ENCODE measurements around the gene CD48. TPM values are rescaled to one million over a fixed set of nuclear protein-coding genes. Genes with fewer than 3 reads are reported as not detected.
"Not testable (repeated sequence)": the region's sequence is repeated elsewhere in the genome, so short reads cannot be mapped to it uniquely, and the experiment has no call there.

The CD48 gene
- total RNA-seq, 1 experiment from 2014 or later: 0.20 TPM

DNA sequence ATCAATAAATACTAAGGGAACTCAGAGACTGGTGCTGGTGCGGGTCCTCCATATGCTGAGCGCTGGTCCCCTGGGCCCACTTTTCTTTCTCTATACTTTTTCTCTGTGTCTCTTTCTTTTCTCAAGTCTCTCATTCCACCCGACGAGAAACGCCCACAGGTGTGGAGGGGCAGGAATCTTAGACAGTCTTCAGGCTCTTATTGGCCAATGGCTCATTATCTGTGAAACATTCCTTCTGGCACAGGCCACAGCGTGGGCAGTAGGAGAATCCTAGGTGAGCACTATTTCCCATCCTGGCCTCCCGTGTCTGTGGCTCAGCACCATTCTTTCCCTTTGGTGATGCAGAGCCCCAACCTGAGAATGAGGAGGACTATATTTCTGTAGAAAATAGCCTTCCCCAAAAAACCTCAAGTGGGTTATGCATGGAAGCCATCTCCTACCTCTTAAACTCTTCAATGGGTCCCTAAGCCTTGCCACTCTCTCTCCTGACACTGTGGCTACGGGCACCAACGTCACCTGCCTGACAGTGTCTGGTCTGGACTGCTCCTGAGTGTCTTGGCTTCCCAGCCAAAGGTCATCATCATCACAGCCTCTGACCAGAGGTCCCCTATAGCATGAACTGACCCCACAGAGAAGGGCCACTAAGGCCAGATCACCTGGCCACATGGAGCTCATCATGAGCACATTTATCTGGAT lies 58.5 kb downstream of the CD48 start (continued):
- TF ChIP-seq, protein P1, sequence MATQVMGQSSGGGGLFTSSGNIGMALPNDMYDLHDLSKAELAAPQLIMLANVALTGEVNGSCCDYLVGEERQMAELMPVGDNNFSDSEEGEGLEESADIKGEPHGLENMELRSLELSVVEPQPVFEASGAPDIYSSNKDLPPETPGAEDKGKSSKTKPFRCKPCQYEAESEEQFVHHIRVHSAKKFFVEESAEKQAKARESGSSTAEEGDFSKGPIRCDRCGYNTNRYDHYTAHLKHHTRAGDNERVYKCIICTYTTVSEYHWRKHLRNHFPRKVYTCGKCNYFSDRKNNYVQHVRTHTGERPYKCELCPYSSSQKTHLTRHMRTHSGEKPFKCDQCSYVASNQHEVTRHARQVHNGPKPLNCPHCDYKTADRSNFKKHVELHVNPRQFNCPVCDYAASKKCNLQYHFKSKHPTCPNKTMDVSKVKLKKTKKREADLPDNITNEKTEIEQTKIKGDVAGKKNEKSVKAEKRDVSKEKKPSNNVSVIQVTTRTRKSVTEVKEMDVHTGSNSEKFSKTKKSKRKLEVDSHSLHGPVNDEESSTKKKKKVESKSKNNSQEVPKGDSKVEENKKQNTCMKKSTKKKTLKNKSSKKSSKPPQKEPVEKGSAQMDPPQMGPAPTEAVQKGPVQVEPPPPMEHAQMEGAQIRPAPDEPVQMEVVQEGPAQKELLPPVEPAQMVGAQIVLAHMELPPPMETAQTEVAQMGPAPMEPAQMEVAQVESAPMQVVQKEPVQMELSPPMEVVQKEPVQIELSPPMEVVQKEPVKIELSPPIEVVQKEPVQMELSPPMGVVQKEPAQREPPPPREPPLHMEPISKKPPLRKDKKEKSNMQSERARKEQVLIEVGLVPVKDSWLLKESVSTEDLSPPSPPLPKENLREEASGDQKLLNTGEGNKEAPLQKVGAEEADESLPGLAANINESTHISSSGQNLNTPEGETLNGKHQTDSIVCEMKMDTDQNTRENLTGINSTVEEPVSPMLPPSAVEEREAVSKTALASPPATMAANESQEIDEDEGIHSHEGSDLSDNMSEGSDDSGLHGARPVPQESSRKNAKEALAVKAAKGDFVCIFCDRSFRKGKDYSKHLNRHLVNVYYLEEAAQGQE (IDR thresholded peaks at IDR 0.05; ENCODE audit: low read depth): no peak
- TF ChIP-seq EZH2phosphoT487 (IDR thresholded peaks at IDR 0.05; ENCODE audit: borderline replicate concordance) (no peak), SRF (IDR thresholded peaks at IDR 0.05; ENCODE audit: low read depth) (no peak)

DNA sequence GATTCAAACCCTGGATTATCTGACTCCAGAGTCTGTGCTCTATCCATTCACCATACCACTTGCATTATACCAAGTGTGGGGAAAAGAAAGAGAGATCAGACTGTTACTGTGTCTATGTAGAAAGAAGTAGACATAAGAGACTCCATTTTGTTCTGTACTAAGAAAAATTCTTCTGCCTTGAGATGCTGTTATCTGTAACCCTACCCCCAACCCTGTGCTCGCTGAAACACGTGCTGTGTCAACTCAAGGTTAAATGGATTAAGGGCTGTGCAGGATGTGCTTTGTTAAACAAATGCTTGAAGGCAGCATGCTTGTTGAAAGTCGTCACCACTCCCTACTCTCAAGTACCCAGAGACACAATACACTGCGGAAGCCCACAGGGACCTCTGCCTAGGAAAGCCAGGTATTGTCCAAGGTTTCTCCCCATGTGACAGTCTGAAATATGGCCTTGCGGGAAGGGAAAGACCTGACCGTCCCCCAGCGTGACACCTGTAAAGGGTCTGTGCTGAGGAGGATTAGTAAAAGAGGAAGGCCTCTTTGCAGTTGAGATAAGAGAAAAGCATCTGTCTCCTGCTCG lies 59.5 kb downstream of the CD48 start:
- H4K20me1 ChIP-seq (ENCODE audit: insufficient read depth); intact Hi-C loops (cut with micrococcal nuclease); H3K4me2 ChIP-seq (ENCODE audit: low read length); H3K36me3 ChIP-seq (ENCODE audit: control insufficient read depth in 1 of 2, insufficient read depth in 2 of 2, low read length in 2 of 2); CTCF ChIA-PET; H2AFZ ChIP-seq (ENCODE audit: low read depth, low read length, poor library complexity, severe bottlenecking); H3K9me2 ChIP-seq (ENCODE audit: insufficient read depth); RAD21 ChIA-PET (ENCODE audit: low non-redundant PET in 1 of 2, low total read pairs in 2 of 2, uncharacterized antibody in 2 of 2, unreplicated experiment in 2 of 2); H3K27ac ChIP-seq (ENCODE audit: low read depth, low read length); DNase-seq (ENCODE audit: low read depth, low spot score); H3K9me3 ChIP-seq (ENCODE audit: control insufficient read depth in 1 of 2, insufficient read depth in 1 of 2, low read depth in 1 of 2, low read length in 2 of 2); H3K4me3 ChIP-seq (replicated peaks in 1 of 2; ENCODE audit: low read depth in 1 of 2, low read length in 2 of 2); H3K9ac ChIP-seq (ENCODE audit: low read length); POLR2A ChIA-PET; H3K27me3 ChIP-seq (ENCODE audit: insufficient read depth, low read length); BruUV-seq (replicated peaks); ATAC-seq; H3K79me2 ChIP-seq (ENCODE audit: insufficient read depth, low read length); H3K4me1 ChIP-seq (ENCODE audit: control insufficient read depth in 1 of 2, insufficient read depth in 2 of 2, low read length in 2 of 2): not testable (repeated sequence)
